HepG2 (cell line): ENCODE measurements around the gene PRRT1B. TPM values are rescaled to one million over a fixed set of nuclear protein-coding genes. Genes with fewer than 3 reads are reported as not detected.

Experiments
- AKAP8 ChIP-seq: sonication (generic); formaldehyde crosslinking; IDR thresholded peaks from 2 replicates; pipeline ENCODE4 v1.5.1; 2020; ENCODE audit warnings: mild to moderate bottlenecking, missing genetic modification reagents
- GRHL1 ChIP-seq: sonication (generic); formaldehyde crosslinking; conservative IDR thresholded peaks from 2 replicates; pipeline ENCODE4 v1.8.0; 2022; ENCODE audit warnings: missing genetic modification reagents
- HCFC1 ChIP-seq: fragments of 150-350 bp; IDR thresholded peaks from 2 replicates; pipeline ENCODE4 v1.6.1; 2014; ENCODE audit warnings: low read depth, low read length
- HNF4G ChIP-seq, 2 experiments: sonication (generic) in 1 of 2; formaldehyde crosslinking in 1 of 2; IDR thresholded peaks; 2 replicates each; pipeline versions ENCODE4 v1.4.0 to v1.6.1; 2011 to 2020; ENCODE audit warnings: borderline replicate concordance in 2 of 2, low read depth in 2 of 2, mild to moderate bottlenecking in 2 of 2, low read length in 1 of 2, missing genetic modification reagents in 1 of 2, moderate library complexity in 1 of 2
- HOXA5 ChIP-seq: sonication (generic); formaldehyde crosslinking; IDR thresholded peaks from 2 replicates; pipeline ENCODE4 v1.4.0; 2020; ENCODE audit warnings: missing genetic modification reagents
- JUND ChIP-seq: sonication (generic); formaldehyde crosslinking; IDR thresholded peaks from 2 replicates; pipeline ENCODE4 v1.8.0; 2022; ENCODE audit warnings: mild to moderate bottlenecking, missing genetic modification reagents
- KDM1A ChIP-seq: IDR thresholded peaks from 2 replicates; pipeline ENCODE4 v1.6.1; 2016; ENCODE audit warnings: missing compliant biosample characterization
- KLF11 ChIP-seq: IDR thresholded peaks from 2 replicates; pipeline ENCODE4 v1.6.1; 2016; ENCODE audit warnings: missing compliant biosample characterization
- MBNL3 ChIP-seq: fragments of 250-450 bp; sonication (Bioruptor Pico); conservative IDR thresholded peaks from 2 replicates; pipeline ENCODE4 v1.8.0; 2022; ENCODE audit warnings: mild to moderate bottlenecking, inconsistent platforms
- PAXIP1 ChIP-seq: sonication (generic); formaldehyde crosslinking; conservative IDR thresholded peaks from 2 replicates; pipeline ENCODE4 v1.4.0; 2020; ENCODE audit warnings: mild to moderate bottlenecking, missing genetic modification reagents, moderate library complexity
- POLR2A ChIP-seq, 2 experiments: IDR thresholded peaks; 2 replicates each; pipeline ENCODE4 v1.6.1; 2011; ENCODE audit warnings: low read depth in 2 of 2, low read length in 2 of 2, mild to moderate bottlenecking in 1 of 2, moderate library complexity in 1 of 2; ENCODE audit not compliant: insufficient read depth in 1 of 2
- RFXAP ChIP-seq: sonication (generic); formaldehyde crosslinking; IDR thresholded peaks from 2 replicates; pipeline ENCODE4 v1.4.0; 2020; ENCODE audit warnings: missing genetic modification reagents, borderline replicate concordance
- SP2 ChIP-seq: sonication (generic); formaldehyde crosslinking; IDR thresholded peaks from 2 replicates; pipeline ENCODE4 v1.5.1; 2020; ENCODE audit warnings: mild to moderate bottlenecking, missing genetic modification reagents
- U2AF2 ChIP-seq: fragments of 200-400 bp; formaldehyde crosslinking; IDR thresholded peaks from 2 replicates; pipeline ENCODE4 v1.6.1; 2017; ENCODE audit warnings: low read depth, mild to moderate bottlenecking, low read length
- YEATS4 ChIP-seq: sonication (generic); formaldehyde crosslinking; IDR thresholded peaks from 2 replicates; pipeline ENCODE4 v1.4.0; 2020; ENCODE audit warnings: missing genetic modification reagents, borderline replicate concordance
- ZMYM3 ChIP-seq: sonication (generic); formaldehyde crosslinking; IDR thresholded peaks from 2 replicates; pipeline ENCODE4 v1.5.1; 2020; ENCODE audit warnings: mild to moderate bottlenecking, missing genetic modification reagents
- ZNF30 ChIP-seq: sonication (generic); formaldehyde crosslinking; IDR thresholded peaks from 2 replicates; pipeline ENCODE4 v1.5.0; 2020; ENCODE audit warnings: mild to moderate bottlenecking, missing genetic modification reagents
- ZNF343 ChIP-seq: sonication (generic); formaldehyde crosslinking; IDR thresholded peaks from 2 replicates; pipeline ENCODE4 v1.4.0; 2020; ENCODE audit warnings: mild to moderate bottlenecking, missing genetic modification reagents
- ZNF501 ChIP-seq: sonication (generic); formaldehyde crosslinking; IDR thresholded peaks from 2 replicates; pipeline ENCODE4 v1.5.1; 2020; ENCODE audit warnings: mild to moderate bottlenecking, moderate library complexity, missing genetic modification reagents
- ZNF629 ChIP-seq: sonication (generic); formaldehyde crosslinking; conservative IDR thresholded peaks from 2 replicates; pipeline ENCODE4 v1.5.0; 2020; ENCODE audit warnings: missing genetic modification reagents
- ZNF749 ChIP-seq: sonication (generic); formaldehyde crosslinking; IDR thresholded peaks from 2 replicates; pipeline ENCODE4 v1.8.0; 2022; ENCODE audit warnings: mild to moderate bottlenecking, missing genetic modification reagents, moderate library complexity, borderline replicate concordance
- polyA plus RNA-seq, 8 experiments: library from polyadenylated mRNA; depleted of rRNA in 3 of 8; stranded (reverse) in 7 of 8; unstranded in 1 of 8; fragments of >200 nt; fragmentation: Illumina TruSeq in 4 of 8; extraction: Trizol in 4 of 8; gene quantifications; 2 replicates each; pipeline versions ENCODE4 v1.2.1 to v1.2.3, GENCODE V29; 2011 to 2016; ENCODE audit warnings: low read depth in 4 of 8, missing spikeins in 1 of 8, mixed read lengths in 1 of 8; ENCODE audit not compliant: insufficient read depth in 1 of 8
- total RNA-seq, 5 experiments: library from RNA; depleted of rRNA; stranded (reverse); fragments of >200 nt; fragmentation: Illumina TruSeq; extraction: Trizol; gene quantifications; 2 replicates each; pipeline ENCODE4 v1.2.3, GENCODE V29; 2016; ENCODE audit warnings: low read depth in 1 of 5
- TF ChIP-seq, protein P1 (sequence below): sonication (generic); formaldehyde crosslinking; IDR thresholded peaks from 2 replicates; pipeline ENCODE4 v1.8.0; 2022; ENCODE audit warnings: mild to moderate bottlenecking, missing genetic modification reagents, borderline replicate concordance

The PRRT1B gene
- total and polyA plus RNA-seq, 2 of the 13 experiments (the other 11 are each of a cell fraction or from before 2014, with no cell fraction given), result not detected

DNA sequence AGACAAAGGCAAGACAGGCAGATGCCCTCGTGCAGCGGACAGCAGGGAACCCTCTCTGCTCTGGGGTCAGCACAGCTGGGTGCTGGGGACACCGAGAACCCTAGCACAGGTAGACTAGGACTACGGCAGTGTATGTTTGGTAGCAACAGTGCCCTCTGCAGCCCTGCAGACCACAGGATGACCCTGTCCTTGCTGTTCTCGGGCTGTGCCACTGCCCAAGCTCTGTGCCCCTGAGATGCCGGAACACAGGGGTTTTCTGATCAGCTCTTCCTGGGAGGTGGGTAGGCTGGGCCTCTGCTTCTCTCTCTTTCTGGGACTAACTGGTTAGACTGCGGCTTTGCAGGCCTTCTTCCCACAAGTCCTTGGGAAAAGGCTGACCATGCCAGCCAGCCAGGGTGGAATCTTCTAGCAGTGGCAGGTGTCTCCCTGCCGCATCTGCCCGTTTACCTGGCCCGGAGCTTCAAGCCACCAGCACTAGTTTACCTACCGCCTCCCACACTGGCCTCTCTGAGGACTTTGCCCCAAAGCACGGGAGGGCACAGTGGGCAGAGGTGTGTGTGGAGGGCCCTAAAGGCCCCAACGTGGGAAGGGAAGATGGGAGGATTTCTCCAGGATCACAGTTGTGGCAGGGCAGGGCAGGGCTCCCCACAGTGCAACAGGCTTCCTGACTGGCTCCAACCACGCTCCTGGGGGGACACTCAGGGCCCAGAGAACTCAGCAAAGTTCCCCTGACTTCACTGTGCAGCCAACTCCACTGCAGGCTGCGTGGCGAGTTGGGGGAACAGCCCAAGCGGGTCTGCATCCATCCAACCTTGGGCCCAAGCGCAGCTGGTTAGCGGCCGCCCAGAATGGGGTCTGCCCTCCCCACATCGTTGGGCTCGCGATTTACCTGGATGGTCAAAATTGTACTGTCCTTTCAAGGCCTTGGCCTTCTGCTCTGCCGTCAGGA lies 15.5 kb upstream of the PRRT1B start (continued):
- TF ChIP-seq, protein P1, sequence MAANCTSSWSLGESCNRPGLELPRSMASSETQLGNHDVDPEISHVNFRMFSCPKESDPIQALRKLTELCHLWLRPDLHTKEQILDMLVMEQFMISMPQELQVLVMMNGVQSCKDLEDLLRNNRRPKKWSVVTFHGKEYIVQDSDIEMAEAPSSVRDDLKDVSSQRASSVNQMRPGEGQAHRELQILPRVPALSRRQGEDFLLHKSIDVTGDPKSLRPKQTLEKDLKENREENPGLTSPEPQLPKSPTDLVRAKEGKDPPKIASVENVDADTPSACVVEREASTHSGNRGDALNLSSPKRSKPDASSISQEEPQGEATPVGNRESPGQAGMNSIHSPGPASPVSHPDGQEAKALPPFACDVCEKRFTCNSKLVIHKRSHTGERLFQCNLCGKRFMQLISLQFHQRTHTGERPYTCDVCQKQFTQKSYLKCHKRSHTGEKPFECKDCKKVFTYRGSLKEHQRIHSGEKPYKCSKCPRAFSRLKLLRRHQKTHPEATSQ (CRISPR knock-in tag), result 0 out of 2 replicates have a peak, but pooled peaks have one; percentile 28
- TF ChIP-seq HOXA5 (CRISPR knock-in tag) (no peak), ZNF501 (CRISPR knock-in tag) (peak; percentile 30; the same call in 1 of the 2 replicates), KDM1A (no peak), HNF4G (IDR thresholded peaks at IDR 0.05; ENCODE audit: borderline replicate concordance, low read depth, low read length) (peak; percentile 81), HNF4G (CRISPR knock-in tag; IDR thresholded peaks at IDR 0.05; ENCODE audit: borderline replicate concordance, low read depth) (no peak), ZNF30 (CRISPR knock-in tag) (peak; percentile 38; the same call in 1 of the 2 replicates), ZNF629 (CRISPR knock-in tag) (no peak), AKAP8 (CRISPR knock-in tag) (peak; percentile 77; the same call in 1 of the 2 replicates), POLR2A (IDR thresholded peaks at IDR 0.05; ENCODE audit: insufficient read depth in 1 of 2, low read depth in 2 of 2, low read length in 2 of 2) (0 out of 4 replicates have a peak, but pooled peaks of 1 of the 2 experiments have one; percentile 23), JUND (CRISPR knock-in tag) (no peak), YEATS4 (CRISPR knock-in tag) (0 out of 2 replicates have a peak, but pooled peaks have one; percentile 35), SP2 (CRISPR knock-in tag) (peak; percentile 23; the same call in 1 of the 2 replicates), PAXIP1 (CRISPR knock-in tag) (peak; percentile 55), RFXAP (CRISPR knock-in tag) (0 out of 2 replicates have a peak, but pooled peaks have one; percentile 24), ZNF343 (CRISPR knock-in tag) (no peak), KLF11 (CRISPR knock-in tag) (no peak), U2AF2 (no peak), HCFC1 (no peak), GRHL1 (no peak), MBNL3 (CRISPR knock-in tag) (no peak), ZNF749 (no peak), ZMYM3 (CRISPR knock-in tag) (0 out of 2 replicates have a peak, but pooled peaks have one; percentile 3)
